Activated CD8-positive, alpha-beta memory T cell treated with anti-CD3 and anti-CD28 coated beads for 36 hours (primary cell): ENCODE results near the gene TSSC4. TPM values are rescaled to one million over a fixed set of nuclear protein-coding genes. Genes with fewer than 3 reads are reported as not detected.

Experiments used
- CTCF ChIA-PET: fragments of 350-600 bp; sonication (Branson Sonifier 250); formaldehyde crosslinking; loops from one replicate; lab custom pipeline; 2021; ENCODE audit warnings: antibody characterized with exemption; lab: Charles Lee
- POLR2A ChIA-PET: fragments of 350-600 bp; sonication (Branson Sonifier 250); formaldehyde crosslinking; loops from one replicate; lab custom pipeline; 2021; ENCODE audit warnings: antibody characterized with exemption; lab: Charles Lee
- total RNA-seq, 2 experiments: library from RNA; stranded (reverse); gene quantifications; one replicate each; pipeline ENCODE4 v1.2.3, GENCODE V29; 2021

TSSC4 gene
- total RNA-seq, 2 experiments from 2014 or later = 61.5 to 68.0 TPM

- ChIA-PET CTCF (no interaction called here), POLR2A (no interaction called here)
Measured at GRCh38 chr11:2368178-2368850, 32.2 kb upstream of the TSSC4 start.

GRCh38 chr11:2368851-2369180, 31.7 kb upstream of the TSSC4 start:
- ChIA-PET CTCF (no interaction called here), POLR2A (no interaction called here)

GRCh38 chr11:2369320-2369719, 31.2 kb upstream of the TSSC4 start:
- CTCF ChIA-PET = no interaction called here

GRCh38 chr11:2369896-2370295, 30.7 kb upstream of the TSSC4 start:
- POLR2A ChIA-PET = no interaction called here
- CTCF ChIA-PET = no interaction called here

More at GRCh38 chr11:2369320-2369719, 31.2 kb upstream of the TSSC4 start:
- POLR2A ChIA-PET = no interaction called here

GRCh38 chr11:2374456-2375201, 25.9 kb upstream of the TSSC4 start:
- POLR2A ChIA-PET = no interaction called here
- CTCF ChIA-PET = interaction anchor here (0.7 to 1.7 kb wide), 2 partner anchors 69 to 115 kb away, joined by 4 to 5 read pairs; no protein-coding TSS in a partner anchor

GRCh38 chr11:2375341-2375853, 25.2 kb upstream of the TSSC4 start:
- CTCF ChIA-PET = interaction anchor here (1.2 to 1.7 kb wide), 2 partner anchors 25 to 70 kb away, joined by 4 to 5 read pairs; partner anchors contain the start of gene TSSC4
- POLR2A ChIA-PET = no interaction called here

- ChIA-PET CTCF (interaction anchor here (1.2 to 2.5 kb wide), 2 partner anchors 24 to 70 kb away, joined by 4 to 9 read pairs; partner anchors contain the start of gene TSSC4), POLR2A (interaction anchor here (1.1 kb wide), 1 partner anchor 44 kb away, joined by 4 read pairs; no protein-coding TSS in a partner anchor)
Measured at GRCh38 chr11:2375964-2376551, 24.5 kb upstream of the TSSC4 start.

GRCh38 chr11:2376751-2377451, 23.6 kb upstream of the TSSC4 start, which contains the start of gene CD81:
Gene CD81 (plus strand): TSS chr11:2377310. CDS start chr11:2377550, 240 bp downstream.
- POLR2A ChIA-PET = interaction anchor here (0.6 to 2.4 kb wide), 10 partner anchors 10 to 475 kb away, joined by 3 to 36 read pairs (median 4); partner anchors contain the start of gene TSSC4

GRCh38 chr11:2377511-2378443, 22.8 kb upstream of the TSSC4 start:
- POLR2A ChIA-PET = interaction anchor here (0.6 to 2.4 kb wide), 15 partner anchors 9 to 551 kb away, joined by 3 to 36 read pairs (median 4); partner anchors contain the start of genes C11orf21, PHLDA2, TRPM5 and TSPAN32
- CTCF ChIA-PET = interaction anchor here (0.6 to 2.5 kb wide), 5 partner anchors 10 to 593 kb away, joined by 3 to 12 read pairs (median 9); partner anchors contain the start of gene TSSC4

More at GRCh38 chr11:2376751-2377451, 23.6 kb upstream of the TSSC4 start, which contains the start of gene CD81:
- CTCF ChIA-PET = interaction anchor here (1.2 to 2.5 kb wide), 5 partner anchors 11 to 71 kb away, joined by 4 to 12 read pairs (median 9); partner anchors contain the start of gene TSSC4

GRCh38 chr11:2378527-2379210, 21.9 kb upstream of the TSSC4 start:
- ChIA-PET CTCF (interaction anchor here (0.6 to 2.5 kb wide), 4 partner anchors 22 to 594 kb away, joined by 3 to 12 read pairs (median 10); partner anchors contain the start of gene TSSC4), POLR2A (interaction anchor here (0.7 to 2.4 kb wide), 12 partner anchors 8 to 550 kb away, joined by 3 to 36 read pairs (median 4); partner anchors contain the start of genes C11orf21, PHLDA2, TRPM5 and TSPAN32)

GRCh38 chr11:2379466-2380174, 20.9 kb upstream of the TSSC4 start:
- POLR2A ChIA-PET = no interaction called here
- CTCF ChIA-PET = interaction anchor here (2.5 kb wide), 1 partner anchor 21 kb away, joined by 10 read pairs; the partner anchor contains the start of gene TSSC4

GRCh38 chr11:2380396-2380795, 20.2 kb upstream of the TSSC4 start:
- CTCF ChIA-PET = interaction anchor here (1.7 kb wide), 1 partner anchor 74 kb away, joined by 3 read pairs; no protein-coding TSS in a partner anchor

GRCh38 chr11:2380807-2381350, 19.7 kb upstream of the TSSC4 start:
- ChIA-PET CTCF (interaction anchor here (1.7 kb wide), 1 partner anchor 75 kb away, joined by 3 read pairs; no protein-coding TSS in a partner anchor), POLR2A (interaction anchor here (0.6 kb wide), 1 partner anchor 540 kb away, joined by 6 read pairs; no protein-coding TSS in a partner anchor)

More at GRCh38 chr11:2380396-2380795, 20.2 kb upstream of the TSSC4 start:
- POLR2A ChIA-PET = no interaction called here

- CTCF ChIA-PET = interaction anchor here (1.0 to 1.7 kb wide), 2 partner anchors 75 to 187 kb away, joined by 3 read pairs; no protein-coding TSS in a partner anchor
- POLR2A ChIA-PET = interaction anchor here (0.6 kb wide), 1 partner anchor 539 kb away, joined by 6 read pairs; no protein-coding TSS in a partner anchor
Measured at GRCh38 chr11:2381494-2382128, 18.9 kb upstream of the TSSC4 start.

- ChIA-PET POLR2A (no interaction called here), CTCF (interaction anchor here (1.0 to 1.5 kb wide), 2 partner anchors 76 to 188 kb away, joined by 3 to 5 read pairs; no protein-coding TSS in a partner anchor)
Measured at GRCh38 chr11:2382129-2382517, 18.4 kb upstream of the TSSC4 start.
